Effector memory CD4-positive, alpha-beta T cell (primary cell): ENCODE measurements around the gene AKT1.

Experiments used
- DNase-seq, 3 donors: peaks; one replicate each; pipeline ENCODE4 v3.0.0-alpha.2; 2020
- H3K27ac ChIP-seq: 2 replicates; pipeline ENCODE4 v1.7.0; 2013; ENCODE audit warnings: mild to moderate bottlenecking, low read length, moderate library complexity; ENCODE audit not compliant: insufficient read depth, poor library complexity, severe bottlenecking
- H3K27me3 ChIP-seq: replicated peaks from 2 replicates; pipeline ENCODE4 v1.7.0; 2013; ENCODE audit warnings: mild to moderate bottlenecking, low read length; ENCODE audit not compliant: insufficient read depth, control insufficient read depth, poor library complexity, severe bottlenecking
- H3K36me3 ChIP-seq: 2 replicates; pipeline ENCODE4 v1.7.0; 2013; ENCODE audit warnings: mild to moderate bottlenecking, low read length, moderate library complexity; ENCODE audit not compliant: control insufficient read depth, insufficient read depth
- H3K4me1 ChIP-seq: 2 replicates; pipeline ENCODE4 v1.7.0; 2013; ENCODE audit warnings: low read length, mild to moderate bottlenecking; ENCODE audit not compliant: control insufficient read depth, insufficient read depth, poor library complexity, severe bottlenecking
- H3K4me3 ChIP-seq: 2 replicates; pipeline ENCODE4 v1.7.0; 2013; ENCODE audit warnings: low read length, low read depth, mild to moderate bottlenecking; ENCODE audit not compliant: insufficient read depth, poor library complexity, severe bottlenecking
- H3K9me3 ChIP-seq: 2 replicates; pipeline ENCODE4 v1.7.0; 2013; ENCODE audit warnings: mild to moderate bottlenecking, low read length, moderate library complexity; ENCODE audit not compliant: control insufficient read depth

Gene AKT1

GRCh38 chr14:104827177-104828055 lies 31.9 kb upstream of the AKT1 start:
- Histone ChIP-seq H3K4me1 (peaks cover 17% of the 10 kb centered on the region), H3K36me3 (no peaks in the 10 kb centered on the region), H3K4me3 (peak overlapping the region; percentile 48), H3K9me3 (no peaks in the 10 kb centered on the region), H3K27me3 (no peaks in the 10 kb centered on the region), H3K27ac (no peak overlapping the region)
- DNase-seq: peak; percentile 36 to 50 (median 36)

- H3K9me3 ChIP-seq: no peaks in the 10 kb centered on the region
- H3K27ac ChIP-seq: no peak overlapping the region
- peaks cover 17% of the 10 kb centered on the region for H3K4me1 ChIP-seq
- DNase-seq: no peak
- H3K36me3 ChIP-seq: no peaks in the 10 kb centered on the region
- H3K27me3 ChIP-seq: no peaks in the 10 kb centered on the region
- peak overlapping the region; percentile 48 for H3K4me3 ChIP-seq
Measured at GRCh38 chr14:104826861-104827176, 31.3 kb upstream of the AKT1 start.

GRCh38 chr14:104826189-104826860 lies 30.8 kb upstream of the AKT1 start:
- Histone ChIP-seq H3K9me3 (no peaks in the 10 kb centered on the region), H3K4me1 (peaks cover 17% of the 10 kb centered on the region), H3K27ac (no peak overlapping the region), H3K4me3 (peak overlapping the region; percentile 79), H3K36me3 (no peaks in the 10 kb centered on the region), H3K27me3 (no peaks in the 10 kb centered on the region)
- peak; percentile 83 to 95 (median 90) for DNase-seq

- Histone ChIP-seq H3K27me3 (no peaks in the 10 kb centered on the region), H3K4me3 (no peak overlapping the region), H3K36me3 (no peaks in the 10 kb centered on the region), H3K27ac (no peak overlapping the region), H3K9me3 (no peaks in the 10 kb centered on the region), H3K4me1 (peaks cover 17% of the 10 kb centered on the region)
- DNase-seq: no peak
Measured at GRCh38 chr14:104824353-104824997, 28.9 kb upstream of the AKT1 start.

GRCh38 chr14:104822821-104823615 lies 27.5 kb upstream of the AKT1 start:
- Histone ChIP-seq H3K4me3 (no peak overlapping the region), H3K9me3 (no peaks in the 10 kb centered on the region), H3K36me3 (no peaks in the 10 kb centered on the region), H3K27me3 (no peaks in the 10 kb centered on the region), H3K27ac (no peak overlapping the region), H3K4me1 (peaks cover 17% of the 10 kb centered on the region)
- no peak for DNase-seq

GRCh38 chr14:104821971-104822608 lies 26.5 kb upstream of the AKT1 start:
- peaks cover 9% of the 10 kb centered on the region for H3K4me1 ChIP-seq
- no peak for DNase-seq
- H3K27me3 ChIP-seq: no peaks in the 10 kb centered on the region
- H3K9me3 ChIP-seq: no peaks in the 10 kb centered on the region
- H3K27ac ChIP-seq: no peak overlapping the region
- no peak overlapping the region for H3K4me3 ChIP-seq
- H3K36me3 ChIP-seq: no peaks in the 10 kb centered on the region

GRCh38 chr14:104821229-104821945 lies 25.8 kb upstream of the AKT1 start:
- H3K4me3 ChIP-seq: no peak overlapping the region
- H3K27ac ChIP-seq: no peak overlapping the region
- H3K27me3 ChIP-seq: no peaks in the 10 kb centered on the region
- H3K4me1 ChIP-seq: peaks cover 14% of the 10 kb centered on the region
- no peaks in the 10 kb centered on the region for H3K36me3 ChIP-seq
- H3K9me3 ChIP-seq: no peaks in the 10 kb centered on the region
- no peak for DNase-seq

GRCh38 chr14:104820669-104821228 lies 25.2 kb upstream of the AKT1 start:
- peaks cover 12% of the 10 kb centered on the region for H3K4me1 ChIP-seq
- DNase-seq: no peak
- H3K9me3 ChIP-seq: no peaks in the 10 kb centered on the region
- no peak overlapping the region for H3K4me3 ChIP-seq
- no peaks in the 10 kb centered on the region for H3K27me3 ChIP-seq
- H3K27ac ChIP-seq: no peak overlapping the region
- H3K36me3 ChIP-seq: no peaks in the 10 kb centered on the region

GRCh38 chr14:104819361-104819781 lies 23.8 kb upstream of the AKT1 start:
- H3K4me3 ChIP-seq: no peak overlapping the region
- H3K27ac ChIP-seq: no peak overlapping the region
- peaks cover 12% of the 10 kb centered on the region for H3K4me1 ChIP-seq
- DNase-seq: no peak
- no peaks in the 10 kb centered on the region for H3K36me3 ChIP-seq
- H3K9me3 ChIP-seq: no peaks in the 10 kb centered on the region
- no peaks in the 10 kb centered on the region for H3K27me3 ChIP-seq
